ENCODE results near the gene VMP1.
"Not testable (repeated sequence)": the region's sequence is repeated elsewhere in the genome, so short reads cannot be mapped to it uniquely, and the experiment has no call there.

Gene VMP1

GRCh38 chr17:59851439-59852375, 144.3 kb downstream of the VMP1 start:
- H3K9me3 ChIP-seq (ENCODE audit: control insufficient read depth, insufficient read depth, low read depth, low read length) = no peaks in the 10 kb centered on the region
- H3K36me3 ChIP-seq (ENCODE audit: control insufficient read depth in 2 of 2, insufficient read depth in 1 of 2, low read length in 2 of 2) = no peaks in the 10 kb centered on the region
- CTCF ChIA-PET = interaction anchor here (1.1 kb wide), 1 partner anchor 98 kb away, joined by 4 read pairs; no protein-coding TSS in a partner anchor
- no peak overlapping the region for H3K27ac ChIP-seq (ENCODE audit: extremely low read depth, low read depth, low read length)
- H3K4me3 ChIP-seq (ENCODE audit: low read depth, low read length) = no peak overlapping the region
- POLR2A ChIA-PET = interaction anchor here (0.7 to 0.9 kb wide), 2 partner anchors 100 to 113 kb away, joined by 4 to 5 read pairs; partner anchors contain the start of gene RNFT1
- no peak for TF ChIP-seq ZNF670 (tag by site-specific recombination; IDR thresholded peaks at IDR 0.05; ENCODE audit: low read depth)
- TF ChIP-seq ZBTB8A (tag by site-specific recombination; IDR thresholded peaks at IDR 0.05) = no peak
- no peak for TF ChIP-seq ZNF514 (tag by site-specific recombination; IDR thresholded peaks at IDR 0.05)
- no peak for TF ChIP-seq OVOL3 (tag by site-specific recombination; IDR thresholded peaks at IDR 0.05)
- TF ChIP-seq SETDB1 (IDR thresholded peaks at IDR 0.05; ENCODE audit: insufficient read length, low read length) = no peak
- no peak for TF ChIP-seq ZXDB (tag by site-specific recombination; IDR thresholded peaks at IDR 0.05)
- TF ChIP-seq KLF17 (tag by site-specific recombination; IDR thresholded peaks at IDR 0.05) = no peak
- TF ChIP-seq ZNF777 (tag by site-specific recombination; IDR thresholded peaks at IDR 0.05; ENCODE audit: borderline replicate concordance) = no peak
- TF ChIP-seq ZNF423 (tag by site-specific recombination; IDR thresholded peaks at IDR 0.05) = no peak
- TF ChIP-seq ZNF518A (tag by site-specific recombination; conservative IDR thresholded peaks at IDR 0.05; ENCODE audit: low read depth) = no peak
- no peak for TF ChIP-seq HOXC10 (CRISPR knock-in tag; IDR thresholded peaks at IDR 0.05)
- TF ChIP-seq ZNF571 (tag by site-specific recombination; IDR thresholded peaks at IDR 0.05) = no peak
- TF ChIP-seq ZNF792 (tag by site-specific recombination; IDR thresholded peaks at IDR 0.05) = no peak
- TF ChIP-seq ZNF132 (tag by site-specific recombination; IDR thresholded peaks at IDR 0.05; ENCODE audit: borderline replicate concordance) = no peak
- no peak for TF ChIP-seq OSR2 (tag by site-specific recombination; IDR thresholded peaks at IDR 0.05)
- no peak for TF ChIP-seq ZNF19 (tag by site-specific recombination; IDR thresholded peaks at IDR 0.05; ENCODE audit: low read depth)
- TF ChIP-seq ZNF629 (tag by site-specific recombination; IDR thresholded peaks at IDR 0.05) = no peak
- no peak for TF ChIP-seq ZNF596 (tag by site-specific recombination; IDR thresholded peaks at IDR 0.05)
- TF ChIP-seq ZSCAN30 (tag by site-specific recombination; IDR thresholded peaks at IDR 0.05) = no peak
- no peak for TF ChIP-seq ZNF16 (tag by site-specific recombination; IDR thresholded peaks at IDR 0.05; ENCODE audit: low read depth)
- H3K4me1 ChIP-seq (ENCODE audit: control insufficient read depth, insufficient read depth, low read length) = peaks cover 6% of the 10 kb centered on the region

- H3K27ac ChIP-seq (ENCODE audit: extremely low read depth, low read depth, low read length); H3K4me3 ChIP-seq (ENCODE audit: low read depth, low read length); H3K4me1 ChIP-seq (ENCODE audit: control insufficient read depth, insufficient read depth, low read length); H3K36me3 ChIP-seq (ENCODE audit: control insufficient read depth in 2 of 2, insufficient read depth in 1 of 2, low read length in 2 of 2); H3K9me3 ChIP-seq (ENCODE audit: control insufficient read depth, insufficient read depth, low read depth, low read length): not testable (repeated sequence)
- ChIA-PET POLR2A (interaction anchor here (0.5 to 1.2 kb wide), 2 partner anchors 9 to 11 kb away, joined by 3 to 4 read pairs; no protein-coding TSS in a partner anchor), CTCF (interaction anchor here (0.6 to 1.5 kb wide), 8 partner anchors 8 to 184 kb away, joined by 3 to 4 read pairs (median 3); no protein-coding TSS in a partner anchor)
Observed at GRCh38 chr17:59852847-59853167, 145.4 kb downstream of the VMP1 start.
